Posterior cingulate gyrus (tissue), 11 donors: Measurements from ENCODE around the gene SALL1.

Source experiments
- DNase-seq, 10 donors: peaks; one replicate each; pipeline versions ENCODE4 v3.0.0 to v3.0.0-alpha.2; 2020 to 2021; ENCODE audit warnings: mixed read lengths in 3 of 10
- intact Hi-C: fragments of 100-400 bp; cut with DNase I; formaldehyde crosslinking; loops from one replicate; pipeline ENCODE4 v1.15.1; 2023

Gene SALL1

GRCh38 chr16:51150888-51151320 lies at the start of gene SALL1:
Gene SALL1, minus strand, starts transcription at chr16:51151270. Its CDS starts 29 bp downstream, at chr16:51151241.
- peak in 5 of 10 donors; percentile 38 to 91 (median 48) for DNase-seq
- intact Hi-C loops, result loop anchor here (5.0 to 10.0 kb wide), 4 partner anchors 204 to 374 kb away; no protein-coding TSS in a partner anchor

DNA sequence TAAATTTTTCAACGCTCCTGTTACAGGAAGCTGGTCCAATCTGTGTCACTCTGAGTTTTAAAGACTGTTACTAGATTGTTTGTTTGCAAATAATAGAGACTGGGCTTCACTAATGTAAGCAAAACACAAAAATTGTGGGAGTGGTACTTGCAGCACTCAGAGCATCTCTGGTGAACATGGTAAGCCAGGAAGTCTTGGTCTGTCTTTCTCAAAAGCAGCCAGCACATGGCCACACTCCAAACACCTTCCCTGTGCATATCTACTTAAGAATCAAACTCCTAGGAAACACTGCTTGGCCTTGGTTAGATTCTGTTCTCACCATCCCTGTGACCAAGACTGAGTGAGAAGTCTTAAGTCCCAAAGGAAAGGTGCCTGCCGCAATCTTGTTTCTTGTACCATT lies 49.7 kb upstream of the SALL1 start:
- intact Hi-C loops, result no loop called here
- no peak for DNase-seq

- intact Hi-C loops, result no loop called here
- DNase-seq, result no peak
Measured at GRCh38 chr16:51197953-51198748, 47.1 kb upstream of the SALL1 start.

DNA sequence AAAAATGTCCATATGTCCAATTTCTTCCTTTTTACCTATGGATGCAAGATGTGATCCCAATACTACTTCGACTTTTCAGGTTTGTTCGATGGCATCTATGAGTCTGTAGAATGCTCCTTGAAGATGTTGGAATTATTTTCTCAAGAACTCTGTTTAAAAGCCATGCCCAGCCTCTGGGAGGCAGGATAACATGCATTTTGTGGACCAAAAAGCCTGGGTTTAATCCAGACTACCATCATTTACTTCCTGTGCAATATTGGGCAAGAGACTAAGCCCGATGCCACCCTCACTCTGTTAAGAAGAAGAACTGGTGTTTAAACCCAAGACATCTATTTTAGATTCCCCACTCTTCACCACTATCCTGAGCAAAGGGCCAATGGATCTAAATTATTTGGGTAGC lies 42.8 kb upstream of the SALL1 start:
- intact Hi-C loops, result no loop called here
- no peak for DNase-seq

GRCh38 chr16:51184702-51185433 lies 33.8 kb upstream of the SALL1 start:
- intact Hi-C loops, result no loop called here
- DNase-seq, result no peak

GRCh38 chr16:51181503-51181811 lies 30.4 kb upstream of the SALL1 start:
- intact Hi-C loops, result no loop called here
- DNase-seq, result no peak

DNA sequence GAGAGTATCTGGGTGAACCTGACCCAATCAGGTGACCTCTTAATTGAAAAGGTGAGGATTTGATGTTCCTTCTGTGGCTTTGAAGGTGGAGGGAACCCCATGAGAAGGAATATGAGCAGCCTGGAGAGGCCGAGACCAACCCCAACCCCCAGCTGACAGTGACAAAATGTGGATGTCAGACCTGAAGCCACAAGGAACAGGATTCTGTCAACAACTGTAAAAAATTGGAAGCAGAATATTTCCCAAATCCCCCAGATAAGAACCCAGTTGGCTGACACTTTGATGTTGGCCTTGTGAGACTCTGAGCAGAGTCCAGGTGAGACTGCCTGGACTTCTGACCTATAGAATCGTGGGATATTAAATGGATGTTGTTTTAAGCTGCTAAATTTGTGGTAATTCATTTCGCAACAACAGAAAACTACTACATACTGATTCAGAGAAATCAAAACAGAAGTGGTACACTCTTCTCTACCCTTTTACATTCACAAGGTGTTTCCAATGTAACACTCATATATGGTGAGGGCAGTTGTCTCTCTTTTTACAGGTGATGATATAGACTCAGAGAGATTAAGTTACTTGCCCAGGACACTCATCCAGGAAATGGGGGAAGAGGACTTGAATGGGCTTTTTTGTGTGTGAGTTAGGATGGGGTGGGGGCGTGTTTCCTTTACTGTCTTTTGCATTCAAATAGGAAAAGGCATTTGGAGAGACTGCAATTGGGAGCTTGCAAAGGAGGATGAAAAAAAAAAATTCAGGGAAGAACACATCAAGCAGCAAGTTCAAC lies 29.8 kb upstream of the SALL1 start:
- DNase-seq, result no peak
- intact Hi-C loops, result no loop called here

DNA sequence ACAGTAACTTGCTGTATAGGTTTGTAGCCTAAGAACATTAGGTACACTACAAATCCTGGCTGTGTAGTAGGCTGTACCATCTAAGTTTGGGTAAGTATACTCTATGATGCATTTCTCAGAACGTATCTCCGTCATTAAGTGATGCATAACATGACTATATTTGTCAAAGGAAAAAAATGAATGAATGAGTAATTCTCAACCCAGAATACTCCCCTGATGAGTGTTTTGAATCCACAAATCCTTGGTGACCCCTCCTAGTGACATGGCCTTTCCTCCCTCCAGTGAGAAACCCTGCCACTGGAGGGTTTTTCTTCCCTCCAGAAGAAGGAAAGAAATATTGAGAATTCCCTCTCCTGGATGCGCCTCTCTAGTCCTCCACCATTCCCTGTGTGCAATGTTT lies 24.0 kb upstream of the SALL1 start:
- no peak for DNase-seq
- intact Hi-C loops, result no loop called here

DNA sequence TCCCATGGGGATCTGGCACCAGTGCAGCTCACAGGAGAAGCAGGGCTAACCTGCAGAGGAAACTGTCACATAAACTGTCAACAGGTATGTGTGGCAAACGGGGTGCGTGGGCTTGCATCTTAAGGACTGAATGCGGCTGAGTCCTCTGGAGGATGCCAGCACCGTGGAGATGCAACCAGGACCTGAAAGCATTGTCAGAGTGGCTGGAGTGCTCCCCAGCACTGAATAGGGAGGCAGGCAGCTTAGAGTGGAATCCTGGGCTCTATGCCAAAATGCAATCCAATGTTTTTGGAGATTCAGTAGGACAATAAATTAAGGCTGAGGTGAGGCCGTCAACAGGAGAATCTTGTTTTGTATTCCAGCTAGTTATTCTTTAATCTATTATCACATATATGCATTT lies 21.3 kb upstream of the SALL1 start:
- intact Hi-C loops, result no loop called here

DNA sequence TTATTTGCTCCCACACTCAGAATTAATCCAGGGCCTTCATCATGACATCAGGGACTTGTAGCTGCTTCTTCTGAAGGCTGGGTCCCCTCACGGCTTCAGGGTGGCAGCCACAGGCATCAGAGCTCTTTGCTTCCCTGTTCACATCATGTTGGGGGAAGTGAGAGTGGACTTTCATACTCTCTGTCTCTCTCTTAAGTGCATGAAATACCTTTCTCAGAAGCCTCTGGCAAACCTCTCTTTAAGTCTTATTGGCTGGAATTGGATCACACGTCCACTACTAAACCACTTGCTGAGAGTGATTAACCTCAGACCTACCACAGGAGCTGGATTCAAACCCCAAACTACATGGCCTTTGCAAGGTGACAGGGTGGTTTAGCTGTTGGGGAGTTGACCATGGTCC lies 17.7 kb upstream of the SALL1 start:
- no peak for DNase-seq
- intact Hi-C loops, result no loop called here

More for the DNA sequence above, 21.3 kb upstream of the SALL1 start:
- no peak for DNase-seq

DNA sequence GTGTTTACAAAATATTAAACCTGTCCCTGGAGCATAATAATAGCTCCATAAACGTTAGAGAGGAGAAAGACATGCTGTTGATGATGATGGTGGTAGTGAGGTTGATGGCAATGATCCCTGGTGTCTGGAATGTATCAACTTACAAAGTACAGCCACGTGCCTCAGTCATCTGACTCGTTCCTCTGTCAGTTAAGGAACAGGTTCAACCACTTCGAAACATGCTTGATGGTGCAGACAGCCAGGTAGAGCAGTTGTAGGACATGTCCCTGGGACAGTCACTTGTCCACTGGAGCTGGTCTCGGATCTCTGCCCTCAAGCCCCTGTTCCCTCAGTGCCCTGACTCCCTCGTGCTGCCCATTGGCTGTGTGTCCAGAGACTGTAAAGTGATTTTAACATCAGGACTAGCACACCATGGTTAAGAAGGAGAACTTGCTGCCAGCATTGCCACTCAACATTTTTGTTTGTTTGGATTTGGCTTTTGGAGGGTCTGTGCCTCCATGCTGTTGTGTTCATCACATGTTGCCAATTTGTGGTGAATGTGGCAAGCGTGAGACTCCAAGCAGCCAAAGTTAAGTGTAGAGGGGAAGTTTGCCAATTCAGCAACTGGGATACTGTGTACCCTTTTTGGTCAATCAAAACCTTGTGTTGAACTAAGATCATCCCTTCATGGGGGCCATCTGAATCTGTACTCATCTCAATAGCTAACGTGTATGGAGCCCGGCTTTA lies 16.3 kb upstream of the SALL1 start:
- DNase-seq, result no peak

GRCh38 chr16:51166541-51166940 lies 15.5 kb upstream of the SALL1 start:
- DNase-seq, result no peak
- intact Hi-C loops, result no loop called here

More for the DNA sequence above, 16.3 kb upstream of the SALL1 start:
- intact Hi-C loops, result no loop called here

DNA sequence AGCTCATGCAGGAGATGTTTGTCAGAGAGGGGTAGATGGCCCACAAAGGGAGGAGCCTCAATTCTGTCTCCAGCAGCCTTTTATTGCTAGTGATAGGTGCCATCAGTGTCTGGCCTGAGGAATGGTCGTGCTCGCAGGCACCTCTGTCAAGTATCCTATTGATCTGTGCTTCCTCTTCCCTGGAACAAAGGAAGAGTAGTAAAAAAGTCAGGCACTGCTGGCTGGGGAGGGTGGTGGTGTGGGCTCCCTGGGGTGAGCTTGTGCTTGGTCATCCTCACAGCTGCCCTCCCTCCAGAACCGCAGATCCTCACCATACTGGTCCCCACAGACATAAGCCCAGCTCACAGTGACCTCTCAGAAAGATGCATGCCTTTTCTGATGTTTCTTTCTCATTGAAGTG lies 15.0 kb upstream of the SALL1 start:
- intact Hi-C loops, result no loop called here
- DNase-seq, result no peak

DNA sequence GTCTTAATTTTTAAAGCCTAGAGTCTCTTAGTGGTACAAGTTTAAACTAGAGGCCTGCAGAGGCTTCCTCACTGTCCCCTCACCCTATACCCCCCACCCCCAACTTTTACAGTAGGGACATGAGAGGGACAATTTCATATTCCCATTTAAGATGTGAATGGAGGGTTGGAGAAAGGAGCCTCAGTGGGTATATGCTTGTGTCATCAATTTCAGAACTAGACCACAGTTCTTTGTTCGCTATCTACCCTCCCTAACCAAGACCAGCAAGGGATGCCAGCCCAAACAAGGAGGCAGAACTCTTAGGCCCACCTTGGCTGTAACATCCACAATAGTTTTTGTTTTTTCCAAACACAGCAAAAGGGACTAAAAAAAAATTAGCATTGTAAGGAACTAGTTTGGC lies 14.0 kb upstream of the SALL1 start:
- DNase-seq, result no peak
- intact Hi-C loops, result no loop called here

DNA sequence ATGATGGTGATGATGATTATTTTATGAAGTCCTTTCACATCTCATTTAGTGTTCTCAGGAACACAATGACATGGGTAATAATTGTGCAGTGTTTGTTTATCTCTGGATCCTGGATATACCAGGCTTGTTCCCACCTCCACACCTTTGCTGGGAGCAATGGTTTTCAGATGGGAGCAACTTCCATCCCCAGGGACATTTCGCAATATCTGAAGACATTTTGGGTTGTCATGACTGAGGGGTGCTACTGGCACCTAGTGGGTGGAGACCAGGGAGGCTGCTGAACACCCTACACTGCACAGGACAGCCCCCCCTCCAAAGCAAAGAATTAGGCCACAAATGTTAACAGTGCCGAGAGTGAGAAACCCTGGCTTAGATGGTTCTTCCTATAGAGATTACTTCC lies 13.5 kb upstream of the SALL1 start:
- intact Hi-C loops, result no loop called here

GRCh38 chr16:51163894-51164566 lies 13.0 kb upstream of the SALL1 start:
- DNase-seq, result peak in 1 of 10 donors; percentile 70

More for the DNA sequence above, 13.5 kb upstream of the SALL1 start:
- DNase-seq, result no peak

DNA sequence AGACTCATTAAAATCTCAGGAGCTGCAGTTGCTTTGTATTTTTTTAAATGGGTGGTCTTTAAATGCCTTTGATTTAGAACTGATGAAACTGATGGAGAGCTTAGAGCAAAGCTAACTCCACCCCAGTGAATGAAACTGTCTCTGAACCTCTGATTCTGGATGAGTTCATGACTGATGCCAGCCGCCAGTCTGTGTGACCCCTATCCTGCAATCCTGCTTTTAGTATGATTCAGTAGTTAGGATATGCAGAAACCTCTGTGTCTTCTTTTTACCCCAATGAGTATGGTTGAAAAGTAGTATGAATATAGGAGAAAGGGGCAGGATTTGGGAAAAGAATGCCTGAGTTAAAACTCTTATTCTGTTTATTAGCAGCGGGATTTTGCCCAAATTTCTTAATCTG lies 12.3 kb upstream of the SALL1 start:
- no peak for DNase-seq
- intact Hi-C loops, result no loop called here

More at GRCh38 chr16:51163894-51164566, 13.0 kb upstream of the SALL1 start:
- intact Hi-C loops, result no loop called here

DNA sequence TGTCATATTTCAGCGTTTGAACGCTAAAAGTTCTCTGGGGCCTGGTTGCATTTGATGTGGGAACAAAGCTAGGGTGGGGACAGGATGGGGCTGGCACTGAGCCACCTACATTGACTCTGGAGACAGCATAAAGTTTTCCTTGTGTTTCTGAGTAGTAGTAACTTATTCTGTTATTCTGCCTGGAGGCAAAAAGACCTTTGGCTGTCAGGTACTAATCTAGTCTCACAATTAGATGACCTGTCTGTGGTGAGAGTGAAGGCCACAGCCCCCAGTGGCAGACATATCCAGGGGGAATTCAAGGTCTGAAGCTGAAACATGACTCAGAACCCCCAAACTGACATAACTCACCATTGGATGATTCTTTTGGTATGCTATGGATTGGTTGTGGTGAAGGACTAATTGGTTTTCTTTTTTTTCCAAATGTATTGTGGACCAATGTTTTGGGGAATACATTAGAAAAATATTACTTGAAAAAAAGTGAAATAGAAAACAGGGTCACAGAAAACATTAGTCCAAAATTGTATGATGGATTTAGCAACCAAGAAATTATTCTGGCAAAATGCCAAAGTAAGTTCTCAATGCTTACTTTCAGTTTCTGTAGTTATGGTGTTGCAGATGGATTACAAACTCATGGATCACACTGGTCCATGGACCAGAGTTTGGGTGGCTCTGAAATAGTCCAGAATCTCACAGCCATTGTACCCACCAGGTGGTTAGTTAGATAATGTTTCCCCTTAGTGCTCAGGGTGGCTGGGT lies 10.5 kb upstream of the SALL1 start:
- intact Hi-C loops, result no loop called here
- no peak for DNase-seq

- no peak for DNase-seq
- intact Hi-C loops, result loop anchor here (10.0 kb wide), 2 partner anchors 195 to 365 kb away; no protein-coding TSS in a partner anchor
Measured at GRCh38 chr16:51159865-51160264, 8.8 kb upstream of the SALL1 start.
